HepG2 (cell line): ENCODE data around the gene PYGO2. TPM values are rescaled to one million over a fixed set of nuclear protein-coding genes. Genes with fewer than 3 reads are reported as not detected.

Source experiments
- ATAC-seq: fragments of 200-7000 bp; cut with Tn5 transposase; 3 replicates; pipeline ENCODE4 v1.9.1; 2020; ENCODE audit warnings: mild to moderate bottlenecking, moderate library complexity
- BruUV-seq: library from RNA; stranded (reverse); fragments of 400-500 nt; replicated peaks from 2 replicates; lab custom pipeline; 2021; lab: Mats Ljungman, UMichigan
- CTCF ChIA-PET: fragments of 300-600 bp; formaldehyde crosslinking; extraction: SDS; loops from one replicate; lab custom pipeline; 2021; ENCODE audit warnings: low total read pairs, inconsistent platforms, low intra/inter-chr PET ratio; lab: Yijun Ruan, JAX
- POLR2A ChIA-PET: fragments of 350-600 bp; sonication (Branson Sonifier 250); formaldehyde crosslinking; loops from one replicate; lab custom pipeline; 2020; ENCODE audit warnings: antibody characterized with exemption, inconsistent platforms; lab: Yijun Ruan, JAX
- DNase-seq: peaks from one replicate; pipeline ENCODE4 v3.0.0-alpha.2; 2015; ENCODE audit warnings: low spot score
- FAIRE-seq: peaks from 3 replicates; lab custom pipeline; 2011; peaks lifted over from hg19 to GRCh38; lab: Jason Lieb, UNC
- H2AFZ ChIP-seq: one replicate; pipeline ENCODE4 v1.6.1; 2011; ENCODE audit warnings: low read length, inconsistent platforms
- H3K27ac ChIP-seq: fragments of 300-600 bp; 3 replicates; pipeline ENCODE4 v1.8.0; 2011; ENCODE audit warnings: mixed run types, mild to moderate bottlenecking, mixed read lengths, low read length, inconsistent platforms; ENCODE audit not compliant: insufficient read depth; ENCODE audit errors: extremely low read length
- H3K27me3 ChIP-seq, 2 experiments: fragments of 200-600 bp in 1 of 2; 2 replicates in 1 of 2; 3 replicates in 1 of 2; pipeline versions ENCODE4 v1.6.0 to v1.8.0; 2011; ENCODE audit warnings: low read length in 2 of 2, mild to moderate bottlenecking in 2 of 2, moderate library complexity in 2 of 2, inconsistent platforms in 1 of 2; ENCODE audit not compliant: insufficient read depth in 2 of 2, control insufficient read depth in 1 of 2
- H3K36me3 ChIP-seq, 2 experiments: fragments of 200-600 bp in 1 of 2; replicated peaks in 1 of 2; 2 replicates in 1 of 2; 3 replicates in 1 of 2; pipeline versions ENCODE4 v1.5.1 to v1.8.0; 2011; ENCODE audit warnings: low read length in 2 of 2, inconsistent platforms in 1 of 2; ENCODE audit not compliant: insufficient read depth in 2 of 2, control insufficient read depth in 1 of 2
- H3K4me1 ChIP-seq: 2 replicates; pipeline ENCODE4 v1.5.1; 2012; ENCODE audit warnings: low read length, inconsistent platforms; ENCODE audit not compliant: insufficient read depth
- H3K4me2 ChIP-seq: 2 replicates; pipeline ENCODE4 v1.6.0; 2011; ENCODE audit warnings: low read depth, low read length, inconsistent platforms
- H3K4me3 ChIP-seq, 3 experiments: fragments of 200-600 bp in 1 of 3; sonication (generic), shearing (Covaris generic) in 1 of 3; replicated peaks in 1 of 3; 2 replicates each; pipeline ENCODE4 v1.5.1; 2011 to 2016; ENCODE audit warnings: low read length in 3 of 3, inconsistent platforms in 2 of 3, low read depth in 2 of 3, mild to moderate bottlenecking in 2 of 3, control low read depth in 1 of 3, mixed read lengths in 1 of 3; ENCODE audit not compliant: insufficient read depth in 1 of 3
- H3K79me2 ChIP-seq: one replicate; pipeline ENCODE4 v1.6.1; 2011; ENCODE audit warnings: low read length, inconsistent platforms; ENCODE audit not compliant: insufficient read depth
- H3K9ac ChIP-seq: 2 replicates; pipeline ENCODE4 v1.6.0; 2011; ENCODE audit warnings: mild to moderate bottlenecking, low read depth, low read length, inconsistent platforms; ENCODE audit not compliant: insufficient read depth
- H3K9me3 ChIP-seq: 2 replicates; pipeline ENCODE4 v1.5.1; 2012; ENCODE audit warnings: mild to moderate bottlenecking, low read length
- H4K20me1 ChIP-seq: 2 replicates; pipeline ENCODE4 v1.6.0; 2011; ENCODE audit warnings: inconsistent platforms, mild to moderate bottlenecking, low read length, moderate library complexity; ENCODE audit not compliant: insufficient read depth
- HNRNPL ChIP-seq: fragments of 200-400 bp; formaldehyde crosslinking; IDR thresholded peaks from 2 replicates; pipeline ENCODE4 v1.6.1; 2017; ENCODE audit warnings: mild to moderate bottlenecking, low read depth, low read length
- HOXA9 ChIP-seq: sonication (generic); formaldehyde crosslinking; IDR thresholded peaks from 2 replicates; pipeline ENCODE4 v1.8.1; 2022; ENCODE audit warnings: missing genetic modification reagents, mild to moderate bottlenecking, moderate library complexity, borderline replicate concordance
- IRX3 ChIP-seq: sonication (generic); formaldehyde crosslinking; IDR thresholded peaks from 2 replicates; pipeline ENCODE4 v1.8.1; 2023; ENCODE audit warnings: mild to moderate bottlenecking, low read depth, missing genetic modification reagents, borderline replicate concordance
- MEF2D ChIP-seq: sonication (generic); formaldehyde crosslinking; IDR thresholded peaks from 2 replicates; pipeline ENCODE4 v1.5.1; 2020; ENCODE audit warnings: mild to moderate bottlenecking, missing genetic modification reagents
- RBM22 ChIP-seq: fragments of 200-400 bp; formaldehyde crosslinking; optimal IDR thresholded peaks from 2 replicates; pipeline ENCODE3; 2017; ENCODE audit warnings: mild to moderate bottlenecking, low read length, moderate library complexity
- SMC3 ChIP-seq: IDR thresholded peaks from 2 replicates; pipeline ENCODE4 v1.6.1; 2011; ENCODE audit warnings: low read length, improper control_type of control experiment
- ZNF3 ChIP-seq: IDR thresholded peaks from 2 replicates; pipeline ENCODE4 v1.7.0; 2017; ENCODE audit warnings: inconsistent platforms
- ZNF33B ChIP-seq: sonication (generic); formaldehyde crosslinking; IDR thresholded peaks from 2 replicates; pipeline ENCODE4 v1.5.1; 2020; ENCODE audit warnings: mild to moderate bottlenecking, missing genetic modification reagents
- WGBS: methylation state at CpG from one replicate; pipeline ENCODE4 v1.1.6; 2017; ENCODE audit warnings: low lambda C conversion rate; 5-methylcytosine and 5-hydroxymethylcytosine counted together
- in situ Hi-C: cut with HindIII; loops from 2 replicates; pipeline ENCODE4 v1.10.0; 2017; ENCODE audit warnings: low pct_unique_long_range_greater_than_20kb; ENCODE audit not compliant: extremely low pct_ligation_motif_present
- intact Hi-C: fragments of 100-400 bp; cut with micrococcal nuclease; formaldehyde crosslinking; loops from one replicate; pipeline ENCODE4 v1.10.0; 2022; ENCODE audit not compliant: unreplicated experiment
- polyA plus RNA-seq, 8 experiments: library from polyadenylated mRNA; depleted of rRNA in 3 of 8; stranded (reverse) in 7 of 8; unstranded in 1 of 8; fragments of >200 nt; fragmentation: Illumina TruSeq in 4 of 8; extraction: Trizol in 4 of 8; gene quantifications; 2 replicates each; pipeline versions ENCODE4 v1.2.1 to v1.2.3, GENCODE V29; 2011 to 2016; ENCODE audit warnings: low read depth in 4 of 8, missing spikeins in 1 of 8, mixed read lengths in 1 of 8; ENCODE audit not compliant: insufficient read depth in 1 of 8
- total RNA-seq, 5 experiments: library from RNA; depleted of rRNA; stranded (reverse); fragments of >200 nt; fragmentation: Illumina TruSeq; extraction: Trizol; gene quantifications; 2 replicates each; pipeline ENCODE4 v1.2.3, GENCODE V29; 2016; ENCODE audit warnings: low read depth in 1 of 5
- TF ChIP-seq, protein P1 (sequence below): sonication (generic); formaldehyde crosslinking; IDR thresholded peaks from 2 replicates; pipeline ENCODE4 v1.4.0; 2020; ENCODE audit warnings: mild to moderate bottlenecking, low read depth, missing genetic modification reagents
- TF ChIP-seq, protein P2 (sequence below): sonication (generic); formaldehyde crosslinking; conservative IDR thresholded peaks from 2 replicates; pipeline ENCODE4 v1.4.0; 2020; ENCODE audit warnings: missing genetic modification reagents
- TF ChIP-seq, protein P3 (sequence below): sonication (generic); formaldehyde crosslinking; IDR thresholded peaks from 2 replicates; pipeline ENCODE4 v1.8.1; 2023; ENCODE audit warnings: mild to moderate bottlenecking, missing genetic modification reagents
- TF ChIP-seq, protein P4 (sequence below): sonication (generic); formaldehyde crosslinking; IDR thresholded peaks from 2 replicates; pipeline ENCODE4 v1.5.0; 2020; ENCODE audit warnings: mild to moderate bottlenecking, missing genetic modification reagents, moderate library complexity
- TF ChIP-seq, protein P5 (sequence below): conservative IDR thresholded peaks from 2 replicates; pipeline ENCODE4 v1.6.1; 2018; ENCODE audit warnings: missing genetic modification reagents

PYGO2 gene
- total and polyA plus RNA-seq, 2 of the 13 experiments (the other 11 are each of a cell fraction or from before 2014, with no cell fraction given): 20.3 to 21.8 TPM

DNA sequence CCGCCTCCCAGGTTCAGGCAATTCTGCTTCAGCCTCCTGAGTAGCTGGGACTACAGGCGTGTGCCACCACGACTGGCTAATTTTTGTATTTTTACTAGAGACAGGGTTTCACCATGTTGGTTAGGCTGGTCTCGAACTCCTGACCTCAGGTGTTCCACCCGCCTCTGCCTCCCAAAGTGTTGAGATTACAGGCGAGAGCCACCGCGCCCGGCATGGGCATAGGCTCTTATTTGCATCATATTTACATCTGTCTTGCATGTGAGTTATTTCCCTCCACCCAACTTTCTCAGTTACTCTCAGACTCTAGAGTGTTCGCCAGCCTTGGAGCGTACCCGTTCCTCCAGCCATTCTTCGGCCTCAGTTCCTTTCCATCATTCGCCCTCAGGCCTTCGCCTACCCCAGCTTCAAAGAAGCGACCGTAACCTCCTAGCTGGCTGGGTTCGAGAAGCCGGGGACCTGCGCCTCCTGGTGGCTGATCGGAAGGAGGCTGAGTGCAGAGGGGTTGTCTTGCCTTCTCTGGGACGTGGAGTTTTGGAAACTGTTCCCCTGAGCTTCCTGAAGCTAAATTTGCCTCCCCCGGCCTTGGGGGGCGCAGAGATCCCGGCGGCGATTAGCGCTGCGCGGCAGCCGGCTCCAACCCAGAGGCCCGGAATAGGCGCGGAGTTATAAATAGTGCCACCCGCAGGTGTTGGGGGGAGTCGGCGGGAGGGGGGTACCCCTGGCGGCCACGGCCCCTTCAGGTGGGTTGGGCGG, 37.4 kb upstream of the PYGO2 start:
- Histone ChIP-seq H3K4me2 (no peak overlapping the region), H3K4me1 (peaks cover 18% of the 10 kb centered on the region), H4K20me1 (no peaks in the 10 kb centered on the region), H2AFZ (no peak overlapping the region), H3K27ac (peak overlapping the region; percentile 97), H3K9ac (0 out of 2 replicates have a peak overlapping the region, but pooled peaks have one; percentile 4), H3K27me3 (no peaks in the 10 kb centered on the region; a peak in 1 of 5 replicates), H3K4me3 (peak overlapping the region in 1 of 3 experiments; percentile 84; a peak in 1 of 6 replicates), H3K79me2 (peaks cover 11% of the 10 kb centered on the region), H3K9me3 (no peaks in the 10 kb centered on the region), H3K36me3 (no peaks in the 10 kb centered on the region)
- 82% methylated on average over 39 of the region's 40 CpGs for WGBS
- ATAC-seq (no peak), DNase-seq (no peak), FAIRE-seq (no peak)
- ChIA-PET CTCF (interaction anchor here (2.8 to 6.8 kb wide), 2 partner anchors 18 to 92 kb away, joined by 11 to 54 read pairs; no protein-coding TSS in a partner anchor), POLR2A (interaction anchor here (0.8 to 6.7 kb wide), 5 partner anchors 16 to 67 kb away, joined by 3 to 86 read pairs (median 8); partner anchors contain the start of genes FLAD1 and PBXIP1)
- in situ Hi-C loops (loop anchor here (5.0 kb wide), 1 partner anchor 37 kb away; the partner anchor contains the start of gene PYGO2), intact Hi-C loops (loop anchor here (5.0 kb wide), 1 partner anchor 63 kb away; the partner anchor contains the start of gene EFNA4)
- BruUV-seq: no TSS peak
- TF ChIP-seq ZNF33B (CRISPR knock-in tag) (peak; percentile 54; the same call in 1 of the 2 replicates), HOXA9 (CRISPR knock-in tag) (no peak), RBM22 (no peak), ZNF3 (no peak), HNRNPL (0 out of 2 replicates have a peak, but pooled peaks have one; percentile 32), MEF2D (CRISPR knock-in tag) (no peak), SMC3 (0 out of 2 replicates have a peak, but pooled peaks have one; percentile 12), IRX3 (no peak)
- TF ChIP-seq, protein P1, sequence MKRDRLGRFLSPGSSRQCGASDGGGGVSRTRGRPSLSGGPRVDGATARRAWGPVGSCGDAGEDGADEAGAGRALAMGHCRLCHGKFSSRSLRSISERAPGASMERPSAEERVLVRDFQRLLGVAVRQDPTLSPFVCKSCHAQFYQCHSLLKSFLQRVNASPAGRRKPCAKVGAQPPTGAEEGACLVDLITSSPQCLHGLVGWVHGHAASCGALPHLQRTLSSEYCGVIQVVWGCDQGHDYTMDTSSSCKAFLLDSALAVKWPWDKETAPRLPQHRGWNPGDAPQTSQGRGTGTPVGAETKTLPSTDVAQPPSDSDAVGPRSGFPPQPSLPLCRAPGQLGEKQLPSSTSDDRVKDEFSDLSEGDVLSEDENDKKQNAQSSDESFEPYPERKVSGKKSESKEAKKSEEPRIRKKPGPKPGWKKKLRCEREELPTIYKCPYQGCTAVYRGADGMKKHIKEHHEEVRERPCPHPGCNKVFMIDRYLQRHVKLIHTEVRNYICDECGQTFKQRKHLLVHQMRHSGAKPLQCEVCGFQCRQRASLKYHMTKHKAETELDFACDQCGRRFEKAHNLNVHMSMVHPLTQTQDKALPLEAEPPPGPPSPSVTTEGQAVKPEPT (CRISPR knock-in tag): no peak
- TF ChIP-seq, protein P2, sequence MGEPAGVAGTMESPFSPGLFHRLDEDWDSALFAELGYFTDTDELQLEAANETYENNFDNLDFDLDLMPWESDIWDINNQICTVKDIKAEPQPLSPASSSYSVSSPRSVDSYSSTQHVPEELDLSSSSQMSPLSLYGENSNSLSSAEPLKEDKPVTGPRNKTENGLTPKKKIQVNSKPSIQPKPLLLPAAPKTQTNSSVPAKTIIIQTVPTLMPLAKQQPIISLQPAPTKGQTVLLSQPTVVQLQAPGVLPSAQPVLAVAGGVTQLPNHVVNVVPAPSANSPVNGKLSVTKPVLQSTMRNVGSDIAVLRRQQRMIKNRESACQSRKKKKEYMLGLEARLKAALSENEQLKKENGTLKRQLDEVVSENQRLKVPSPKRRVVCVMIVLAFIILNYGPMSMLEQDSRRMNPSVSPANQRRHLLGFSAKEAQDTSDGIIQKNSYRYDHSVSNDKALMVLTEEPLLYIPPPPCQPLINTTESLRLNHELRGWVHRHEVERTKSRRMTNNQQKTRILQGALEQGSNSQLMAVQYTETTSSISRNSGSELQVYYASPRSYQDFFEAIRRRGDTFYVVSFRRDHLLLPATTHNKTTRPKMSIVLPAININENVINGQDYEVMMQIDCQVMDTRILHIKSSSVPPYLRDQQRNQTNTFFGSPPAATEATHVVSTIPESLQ: no peak
- TF ChIP-seq, protein P3, sequence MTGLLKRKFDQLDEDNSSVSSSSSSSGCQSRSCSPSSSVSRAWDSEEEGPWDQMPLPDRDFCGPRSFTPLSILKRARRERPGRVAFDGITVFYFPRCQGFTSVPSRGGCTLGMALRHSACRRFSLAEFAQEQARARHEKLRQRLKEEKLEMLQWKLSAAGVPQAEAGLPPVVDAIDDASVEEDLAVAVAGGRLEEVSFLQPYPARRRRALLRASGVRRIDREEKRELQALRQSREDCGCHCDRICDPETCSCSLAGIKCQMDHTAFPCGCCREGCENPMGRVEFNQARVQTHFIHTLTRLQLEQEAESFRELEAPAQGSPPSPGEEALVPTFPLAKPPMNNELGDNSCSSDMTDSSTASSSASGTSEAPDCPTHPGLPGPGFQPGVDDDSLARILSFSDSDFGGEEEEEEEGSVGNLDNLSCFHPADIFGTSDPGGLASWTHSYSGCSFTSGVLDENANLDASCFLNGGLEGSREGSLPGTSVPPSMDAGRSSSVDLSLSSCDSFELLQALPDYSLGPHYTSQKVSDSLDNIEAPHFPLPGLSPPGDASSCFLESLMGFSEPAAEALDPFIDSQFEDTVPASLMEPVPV (CRISPR knock-in tag): 0 out of 2 replicates have a peak, but pooled peaks have one; percentile 9
- TF ChIP-seq, protein P4, sequence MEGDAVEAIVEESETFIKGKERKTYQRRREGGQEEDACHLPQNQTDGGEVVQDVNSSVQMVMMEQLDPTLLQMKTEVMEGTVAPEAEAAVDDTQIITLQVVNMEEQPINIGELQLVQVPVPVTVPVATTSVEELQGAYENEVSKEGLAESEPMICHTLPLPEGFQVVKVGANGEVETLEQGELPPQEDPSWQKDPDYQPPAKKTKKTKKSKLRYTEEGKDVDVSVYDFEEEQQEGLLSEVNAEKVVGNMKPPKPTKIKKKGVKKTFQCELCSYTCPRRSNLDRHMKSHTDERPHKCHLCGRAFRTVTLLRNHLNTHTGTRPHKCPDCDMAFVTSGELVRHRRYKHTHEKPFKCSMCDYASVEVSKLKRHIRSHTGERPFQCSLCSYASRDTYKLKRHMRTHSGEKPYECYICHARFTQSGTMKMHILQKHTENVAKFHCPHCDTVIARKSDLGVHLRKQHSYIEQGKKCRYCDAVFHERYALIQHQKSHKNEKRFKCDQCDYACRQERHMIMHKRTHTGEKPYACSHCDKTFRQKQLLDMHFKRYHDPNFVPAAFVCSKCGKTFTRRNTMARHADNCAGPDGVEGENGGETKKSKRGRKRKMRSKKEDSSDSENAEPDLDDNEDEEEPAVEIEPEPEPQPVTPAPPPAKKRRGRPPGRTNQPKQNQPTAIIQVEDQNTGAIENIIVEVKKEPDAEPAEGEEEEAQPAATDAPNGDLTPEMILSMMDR (CRISPR knock-in tag): peak; percentile 74
- TF ChIP-seq, protein P5, sequence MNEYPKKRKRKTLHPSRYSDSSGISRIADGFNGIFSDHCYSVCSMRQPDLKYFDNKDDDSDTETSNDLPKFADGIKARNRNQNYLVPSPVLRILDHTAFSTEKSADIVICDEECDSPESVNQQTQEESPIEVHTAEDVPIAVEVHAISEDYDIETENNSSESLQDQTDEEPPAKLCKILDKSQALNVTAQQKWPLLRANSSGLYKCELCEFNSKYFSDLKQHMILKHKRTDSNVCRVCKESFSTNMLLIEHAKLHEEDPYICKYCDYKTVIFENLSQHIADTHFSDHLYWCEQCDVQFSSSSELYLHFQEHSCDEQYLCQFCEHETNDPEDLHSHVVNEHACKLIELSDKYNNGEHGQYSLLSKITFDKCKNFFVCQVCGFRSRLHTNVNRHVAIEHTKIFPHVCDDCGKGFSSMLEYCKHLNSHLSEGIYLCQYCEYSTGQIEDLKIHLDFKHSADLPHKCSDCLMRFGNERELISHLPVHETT (CRISPR knock-in tag): no peak
